ENCODE data around the gene ARFGAP2.

GRCh38 chr11:47177846-47178245 is 1.2 kb upstream of the ARFGAP2 start:
- TF ChIP-seq CTCF (conservative IDR thresholded peaks at IDR 0.05) (no peak; the same call in 1 of the 2 replicates), ZFX (IDR thresholded peaks at IDR 0.05) (no peak)

Measured in C4-2B (cell line).